Stimulated activated CD8-positive, alpha-beta memory T cell treated with anti-CD3 and anti-CD28 coated beads, Interleukin-7, amount 100 ng/mL, for 1 hour (primary cell): ENCODE data around the gene TRERF1.

Experiments
- DNase-seq, 2 donors: peaks; one replicate each; pipeline ENCODE4 v3.0.0-alpha.2; 2020; ENCODE audit warnings: low read depth in 2 of 2

TRERF1 gene

DNA sequence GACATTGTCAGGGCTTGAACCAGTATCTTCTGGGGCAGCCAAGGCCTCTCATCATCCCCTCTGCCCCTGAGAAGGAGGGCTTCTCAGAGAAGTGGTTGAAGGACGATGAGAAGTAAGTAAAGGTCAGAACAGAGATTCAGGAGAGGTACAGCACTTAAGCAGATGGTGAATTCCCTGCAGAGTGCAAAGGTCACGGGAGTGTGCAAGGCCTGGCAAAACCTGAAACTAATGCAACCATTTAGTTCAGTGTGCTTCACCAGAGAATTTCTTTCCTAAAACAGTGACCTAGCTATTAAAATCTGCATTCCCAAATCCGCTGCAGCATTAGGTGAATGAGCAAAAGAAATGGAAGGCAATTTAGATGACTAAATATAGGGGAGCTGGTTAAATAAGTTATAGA lies 58.4 kb downstream of the TRERF1 start:
- DNase-seq: no peak

DNA sequence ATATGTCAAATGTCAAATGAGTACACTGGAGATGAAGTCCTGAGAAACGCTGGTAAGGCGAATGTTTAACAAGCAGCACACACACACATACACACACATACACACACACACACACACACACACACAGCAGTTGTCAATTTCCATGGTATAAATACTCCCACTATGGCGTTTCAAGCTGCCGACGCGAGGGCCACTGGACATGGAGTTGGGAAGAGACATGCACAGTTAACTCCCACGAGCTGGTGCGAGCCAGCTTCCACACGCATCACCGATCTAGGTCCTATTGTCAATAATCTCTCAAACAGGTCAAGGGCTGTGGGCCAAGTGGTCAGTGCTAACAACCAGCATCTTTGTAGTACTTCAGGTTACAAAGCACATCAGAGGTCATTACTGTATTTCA lies 58.9 kb downstream of the TRERF1 start:
- DNase-seq: no peak

DNA sequence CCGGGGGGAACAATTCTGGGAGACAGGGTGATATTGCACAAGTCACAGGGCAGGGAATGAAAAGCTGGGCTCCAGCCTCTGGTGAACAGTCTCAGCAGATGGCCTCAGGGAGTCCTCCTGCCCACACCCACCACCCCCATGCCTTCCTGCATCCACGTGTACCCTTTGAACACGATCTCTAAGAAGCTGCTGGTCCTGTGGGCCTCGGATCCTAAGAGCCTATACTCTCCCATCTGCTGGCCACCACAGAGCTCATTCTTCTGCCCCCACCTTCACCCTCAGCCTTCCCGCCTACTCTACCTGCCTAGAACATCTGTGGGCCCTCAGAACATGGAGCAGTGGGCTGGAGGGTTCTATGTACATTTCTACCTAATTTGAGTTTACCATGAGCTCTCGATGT lies 60.3 kb downstream of the TRERF1 start:
- no peak for DNase-seq

GRCh38 chr6:42390228-42390934 lies 61.3 kb downstream of the TRERF1 start:
- DNase-seq: no peak

GRCh38 chr6:42389736-42390135 lies 62.0 kb downstream of the TRERF1 start:
- DNase-seq: no peak

GRCh38 chr6:42388046-42388445 lies 63.7 kb downstream of the TRERF1 start:
- DNase-seq: no peak

GRCh38 chr6:42387336-42387735 lies 64.4 kb downstream of the TRERF1 start:
- DNase-seq: no peak

DNA sequence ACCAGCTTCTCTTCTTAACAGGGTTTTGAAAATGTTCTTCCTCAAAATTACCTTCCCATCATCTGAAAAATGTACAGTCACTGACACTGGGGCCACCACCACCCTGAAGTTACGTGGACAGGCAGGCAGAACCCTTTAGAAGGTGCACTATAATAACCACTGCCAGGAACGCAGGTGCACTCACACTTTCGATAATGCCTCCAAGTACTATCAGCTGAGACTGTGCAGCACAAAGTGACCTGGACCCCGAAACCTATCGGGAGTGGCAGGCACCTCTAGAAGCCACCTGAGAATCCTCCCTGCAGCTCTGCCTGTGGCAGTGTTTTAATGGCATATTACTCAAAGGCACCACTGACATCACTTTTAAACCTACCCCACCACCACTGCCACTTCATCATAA lies 66.4 kb downstream of the TRERF1 start:
- DNase-seq: no peak

GRCh38 chr6:42383421-42384205 lies 68.1 kb downstream of the TRERF1 start:
- DNase-seq: no peak

DNA sequence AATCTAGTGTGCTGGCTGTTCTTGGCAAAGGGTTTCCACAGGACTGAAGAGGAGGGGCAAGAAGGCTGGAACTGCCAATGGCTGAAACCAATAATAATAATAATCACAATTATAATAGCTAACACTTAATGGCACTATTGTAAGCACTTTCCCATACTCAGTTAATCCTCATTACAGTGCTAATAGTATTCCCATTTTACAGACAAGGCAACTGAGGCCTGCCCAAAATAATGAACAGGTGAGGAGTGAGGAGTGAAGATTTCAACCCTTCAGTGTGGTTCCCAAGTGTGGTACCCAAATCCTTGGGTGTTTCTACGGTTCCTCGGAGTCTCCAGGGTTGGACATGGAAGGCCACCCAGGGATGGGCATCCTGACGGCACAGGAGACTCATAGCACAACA lies 69.9 kb downstream of the TRERF1 start:
- DNase-seq: no peak

DNA sequence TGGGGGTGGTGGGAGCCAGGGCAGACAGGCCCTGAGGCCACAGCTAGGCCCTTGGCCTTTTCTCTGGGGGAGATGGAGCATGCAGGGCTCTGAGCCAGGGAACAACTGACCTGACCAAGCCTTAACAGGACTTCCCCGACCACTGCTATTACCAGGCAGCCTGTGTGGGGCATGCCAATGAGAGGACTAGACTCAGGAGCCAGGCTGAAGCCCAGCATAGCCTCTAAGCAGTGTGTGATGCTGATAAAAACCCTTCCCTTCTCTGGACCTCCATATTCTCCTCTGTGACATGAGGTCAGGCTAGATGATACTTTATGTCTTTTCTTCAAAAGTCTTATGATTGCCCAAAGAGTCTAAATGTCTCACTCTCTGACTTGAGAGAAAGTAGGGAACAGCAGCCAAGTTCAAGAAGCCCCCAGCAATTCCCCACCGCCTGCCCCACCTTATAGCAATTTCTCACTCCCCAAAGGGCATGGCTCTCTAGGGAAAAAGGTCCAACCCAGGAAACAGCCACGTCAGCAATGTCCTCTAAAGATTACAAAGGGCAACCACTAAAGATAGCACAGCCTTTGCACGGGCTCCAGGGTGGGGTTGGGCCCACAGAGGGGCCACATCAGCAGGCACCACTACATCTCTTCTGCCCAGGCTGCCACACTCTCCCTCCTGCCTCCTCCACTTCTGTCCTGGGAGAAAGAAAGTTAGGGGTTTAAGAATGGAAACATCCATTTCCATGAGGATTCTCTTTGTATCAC lies 71.3 kb downstream of the TRERF1 start:
- no peak for DNase-seq

- DNase-seq: no peak
Observed at GRCh38 chr6:42378536-42378935, 73.2 kb downstream of the TRERF1 start.

DNA sequence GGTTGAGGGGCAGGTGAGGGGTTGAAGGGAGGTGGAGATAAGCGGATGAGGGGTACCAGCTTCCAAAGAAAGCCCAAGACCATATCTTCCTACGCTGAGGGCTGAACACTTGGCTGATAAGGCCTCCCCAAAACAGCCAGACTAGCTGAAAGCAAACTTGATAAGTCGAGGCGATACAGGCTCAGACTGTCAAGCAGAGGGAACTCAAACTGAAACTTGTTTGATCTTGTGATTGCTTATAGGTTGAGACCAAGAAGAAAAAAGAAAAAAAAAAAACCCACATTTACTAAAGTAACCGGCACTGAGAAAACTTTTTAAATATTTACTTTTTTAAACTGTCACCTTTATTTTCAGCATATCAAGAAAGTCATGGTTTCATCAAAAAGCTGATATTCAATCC lies 73.6 kb downstream of the TRERF1 start:
- no peak for DNase-seq

- no peak for DNase-seq
Observed at GRCh38 chr6:42375007-42375635, 76.6 kb downstream of the TRERF1 start.

GRCh38 chr6:42374018-42374669 lies 77.6 kb downstream of the TRERF1 start:
- no peak for DNase-seq

DNA sequence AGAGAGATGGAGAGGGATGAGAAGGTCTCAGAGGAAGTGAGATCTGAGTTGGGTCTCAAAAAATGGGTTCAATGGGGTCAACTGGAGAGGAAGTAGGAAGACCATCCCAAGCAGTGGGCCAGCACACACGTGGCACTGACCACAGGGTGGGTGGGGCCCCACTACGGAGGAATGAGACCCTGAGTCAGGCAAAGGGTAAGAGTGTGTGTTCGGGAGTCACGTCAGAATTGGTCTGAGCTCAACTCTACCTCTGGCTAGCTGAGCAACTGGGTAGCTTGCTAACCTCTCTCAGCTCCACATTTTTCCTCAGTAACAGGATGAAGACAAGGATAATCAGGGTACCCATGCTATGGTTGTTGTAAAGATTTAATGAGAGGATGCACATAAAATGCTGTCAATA lies 79.0 kb downstream of the TRERF1 start:
- no peak for DNase-seq

- no peak for DNase-seq
Observed at GRCh38 chr6:42370323-42370985, 81.3 kb downstream of the TRERF1 start.

DNA sequence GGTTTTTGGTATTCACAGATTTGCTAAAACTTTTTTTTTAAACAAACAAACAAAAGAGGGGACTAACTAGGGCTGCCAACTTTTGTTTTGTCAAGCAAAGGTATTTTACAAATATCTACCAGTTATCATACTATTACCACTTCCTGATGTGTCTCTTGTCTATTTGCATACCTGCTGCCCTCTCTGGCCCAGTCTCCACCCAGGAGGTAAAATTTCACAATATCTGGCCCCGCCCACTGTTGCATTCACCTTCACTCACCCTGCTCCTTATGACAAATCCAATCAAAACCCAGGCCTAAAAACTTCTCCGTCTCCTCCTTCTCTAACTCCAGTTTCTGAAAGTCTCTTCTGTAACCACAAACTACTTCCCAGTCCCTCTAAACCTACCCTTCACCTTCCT lies 82.2 kb downstream of the TRERF1 start:
- DNase-seq: no peak

DNA sequence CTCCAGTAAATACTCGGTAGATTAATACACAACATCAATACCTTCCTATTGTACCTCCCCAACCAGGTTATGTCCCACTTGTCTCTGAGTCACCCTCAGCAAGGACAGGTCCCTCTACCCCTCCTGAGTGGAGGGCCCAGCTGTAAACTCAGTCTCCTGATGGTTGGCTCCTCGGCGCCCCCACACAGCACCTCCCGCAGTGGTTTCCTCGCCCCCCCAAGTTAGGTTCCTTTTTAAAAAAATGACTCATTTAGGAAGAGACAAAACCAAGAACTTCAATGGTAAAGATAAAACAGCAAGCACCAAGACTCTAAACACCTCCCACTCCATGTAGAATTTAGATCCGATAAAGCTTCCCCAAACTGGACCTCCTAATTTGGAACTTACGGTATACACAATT lies 83.5 kb downstream of the TRERF1 start:
- DNase-seq: peak in 1 of 2 donors; percentile 31

DNA sequence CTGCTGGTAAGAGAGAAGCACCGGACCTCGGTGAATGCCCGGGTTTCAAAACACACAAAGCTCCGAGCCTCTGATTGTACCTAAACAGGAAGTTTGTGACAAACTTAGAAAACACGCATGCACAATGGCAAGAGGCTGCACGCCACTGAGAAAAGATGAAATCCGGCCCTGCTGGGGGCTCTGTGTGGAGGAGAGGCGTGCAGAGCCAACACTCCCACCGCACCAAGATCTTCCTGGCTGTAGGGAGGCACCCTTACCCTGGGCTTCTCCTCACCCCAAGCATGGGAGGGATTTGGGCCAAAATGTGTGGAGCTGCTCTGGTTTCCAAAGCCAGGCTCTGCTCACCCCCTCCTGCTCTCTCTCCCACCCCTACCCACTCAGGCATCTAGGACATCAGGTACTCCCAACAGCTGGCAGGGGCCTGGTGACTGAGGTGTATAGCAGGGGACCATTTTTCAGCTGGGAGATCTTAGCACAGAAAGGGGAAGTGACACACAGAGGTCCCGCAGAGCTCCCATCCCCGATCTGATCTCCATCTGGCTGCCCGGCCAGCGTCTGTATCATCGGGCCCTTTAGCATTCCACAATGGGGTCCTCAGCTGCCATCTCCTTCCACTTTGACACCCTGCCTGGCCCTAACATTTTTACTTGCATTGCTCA lies 84.2 kb downstream of the TRERF1 start:
- DNase-seq: no peak

DNA sequence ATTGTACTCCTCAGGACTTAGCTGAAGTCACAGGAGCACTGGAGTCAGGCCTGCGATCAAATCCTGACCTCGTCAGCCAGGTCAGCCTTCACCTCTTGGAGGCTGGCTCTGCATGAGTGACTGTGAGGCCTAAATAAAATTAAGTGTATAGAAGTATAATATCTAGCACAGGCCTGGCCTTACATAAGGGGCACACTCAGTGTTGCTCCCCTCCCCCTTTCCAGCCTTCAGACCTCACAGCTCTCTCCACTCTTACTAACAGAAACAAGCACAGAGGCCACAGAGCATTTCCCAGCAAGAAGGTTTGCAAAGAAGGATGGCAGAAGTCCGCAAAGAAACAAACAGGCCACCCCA lies 84.8 kb downstream of the TRERF1 start:
- no peak for DNase-seq
